Dendritic cell treated with granulocyte-macrophage colony-stimulating factor and Interleukin-4, amounts not matched to agents 40 ng/mL and 50 ng/mL, for 4 days (primary cell): ENCODE measurements around the gene ITGA7.

ENCODE experiments used
- H3K27ac Mint-ChIP-seq: one replicate; pipeline ENCODE4 v1.8.0; 2022; ENCODE audit warnings: mild to moderate bottlenecking, mixed read lengths
- H3K27me3 Mint-ChIP-seq: one replicate; pipeline ENCODE4 v1.8.0; 2022; ENCODE audit warnings: mild to moderate bottlenecking, mixed read lengths
- H3K36me3 Mint-ChIP-seq: one replicate; pipeline ENCODE4 v1.8.0; 2022; ENCODE audit warnings: low read depth, mixed read lengths
- H3K4me1 Mint-ChIP-seq: one replicate; pipeline ENCODE4 v1.8.0; 2022; ENCODE audit warnings: low read depth, mixed read lengths
- H3K4me3 Mint-ChIP-seq: one replicate; pipeline ENCODE4 v1.8.0; 2022; ENCODE audit warnings: mild to moderate bottlenecking, moderate library complexity, mixed read lengths
- H3K9me3 Mint-ChIP-seq: one replicate; pipeline ENCODE4 v1.8.0; 2022; ENCODE audit warnings: mixed read lengths
- intact Hi-C: fragments of 100-400 bp; cut with micrococcal nuclease; formaldehyde crosslinking; loops from one replicate; pipeline ENCODE4 v1.15.0; 2022

The ITGA7 gene

DNA sequence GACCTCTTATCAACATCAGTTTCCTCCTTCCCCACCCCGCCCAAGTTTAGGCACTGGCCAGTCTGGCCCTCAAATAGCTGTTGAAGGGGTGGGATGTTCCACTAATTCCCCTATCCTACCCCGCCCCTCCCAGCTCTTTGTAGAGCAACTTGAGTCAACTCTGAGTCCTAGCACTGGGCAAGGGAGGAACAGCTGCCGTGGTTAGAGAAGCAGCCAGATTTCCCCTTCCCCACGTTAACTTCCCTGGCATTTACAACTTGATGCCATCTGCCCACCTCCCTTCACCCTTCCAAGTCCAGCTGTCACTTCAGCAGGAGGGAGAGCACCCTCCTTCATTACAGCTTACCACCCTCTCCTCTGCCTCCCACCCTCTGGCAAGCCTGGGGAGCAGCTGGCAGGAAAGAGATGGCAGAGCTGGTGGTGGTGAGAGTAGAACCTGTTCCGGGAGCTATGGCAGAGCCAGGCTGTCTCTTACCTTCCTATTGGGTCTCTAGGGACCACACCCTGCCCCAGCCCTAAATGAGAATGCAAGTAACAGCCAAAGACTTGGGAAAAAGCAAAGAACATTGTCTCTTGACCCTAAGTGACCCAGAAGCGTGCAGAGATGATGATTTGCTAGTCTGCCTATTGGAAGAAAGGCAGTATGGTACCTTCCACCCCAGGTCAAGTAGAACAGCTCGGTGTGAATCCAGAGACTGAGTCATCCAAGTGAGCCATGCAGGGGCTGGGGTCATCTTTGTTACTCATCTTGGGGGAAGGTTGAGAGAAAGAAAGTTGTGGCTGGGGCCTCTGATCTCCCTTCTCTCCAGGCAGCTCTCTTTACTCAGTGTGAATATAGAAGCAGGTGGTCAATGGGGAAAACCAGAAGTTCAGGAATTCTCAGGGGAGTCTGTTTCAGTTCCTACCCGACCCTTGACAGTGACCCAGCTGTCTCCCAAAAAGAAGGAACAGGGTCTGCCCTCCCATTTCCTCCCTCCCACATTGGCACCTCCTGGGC is 9.6 kb upstream of the ITGA7 start:
- Mint-ChIP-seq H3K27me3 (peaks cover 10% of the 10 kb centered on the region), H3K27ac (peak overlapping the region; percentile 87), H3K9me3 (no peaks in the 10 kb centered on the region), H3K36me3 (peaks cover 32% of the 10 kb centered on the region), H3K4me3 (peak overlapping the region; percentile 87), H3K4me1 (peaks cover 49% of the 10 kb centered on the region)
- intact Hi-C loops = no loop called here

DNA sequence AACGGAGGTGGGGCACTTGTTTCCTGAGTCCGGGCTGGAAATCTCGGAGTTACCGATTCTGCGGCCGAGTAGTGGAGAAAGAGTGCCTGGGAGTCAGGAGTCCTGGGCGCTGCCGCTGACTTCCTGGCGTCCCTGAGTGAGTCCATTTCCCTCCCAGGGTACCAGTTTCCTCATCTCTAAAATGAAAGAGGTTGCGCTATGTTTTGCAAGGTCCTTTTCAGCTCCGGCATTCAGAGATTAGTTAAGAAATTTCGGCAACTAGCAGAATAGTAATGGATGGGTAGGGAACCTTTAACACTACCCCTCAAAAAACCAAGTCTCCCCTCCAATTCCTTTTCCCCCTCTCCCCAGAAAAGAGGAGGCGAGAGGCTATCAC is 8.9 kb upstream of the ITGA7 start:
- peaks cover 53% of the 10 kb centered on the region for H3K4me1 Mint-ChIP-seq
- peak overlapping the region; percentile 87 for H3K27ac Mint-ChIP-seq
- intact Hi-C loops = no loop called here
- H3K4me3 Mint-ChIP-seq = peak overlapping the region; percentile 87
- peaks cover 17% of the 10 kb centered on the region for H3K27me3 Mint-ChIP-seq
- peaks cover 32% of the 10 kb centered on the region for H3K36me3 Mint-ChIP-seq
- no peaks in the 10 kb centered on the region for H3K9me3 Mint-ChIP-seq

DNA sequence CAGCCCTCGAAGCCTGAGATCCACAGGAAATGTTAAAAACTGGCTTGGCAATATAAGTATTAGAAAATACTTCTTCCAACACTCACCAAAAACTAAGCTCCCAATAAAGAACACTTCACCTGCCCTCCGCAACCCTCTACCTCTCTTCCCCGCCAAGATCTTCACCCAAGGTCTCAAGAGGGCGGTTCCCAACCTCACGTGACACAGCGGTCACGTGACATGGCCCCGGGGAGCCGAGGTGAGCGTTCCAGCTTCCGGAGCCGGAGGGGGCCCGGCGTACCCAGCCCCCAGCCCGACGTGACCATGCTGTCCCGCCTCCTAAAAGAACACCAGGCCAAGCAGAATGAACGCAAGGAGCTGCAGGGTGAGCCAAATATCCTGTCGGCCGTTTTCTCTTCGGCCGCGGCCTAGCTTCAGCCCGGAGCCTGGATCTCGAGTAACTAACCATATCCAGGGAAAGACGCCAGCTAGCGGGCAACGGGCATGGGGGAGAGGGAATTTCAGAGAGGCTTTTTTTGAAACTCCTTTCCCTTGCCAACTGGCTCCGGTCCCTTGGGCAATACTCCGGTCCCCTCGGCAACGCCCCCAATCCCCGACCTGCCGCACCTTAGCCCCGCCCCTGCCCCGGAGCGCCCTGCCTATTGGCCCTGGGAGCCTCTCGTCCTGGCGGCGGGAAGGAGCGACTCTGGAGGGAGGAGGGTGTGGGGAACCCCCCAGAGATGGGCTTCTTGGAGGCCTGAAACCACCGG is 8.3 kb upstream of the ITGA7 start, which contains the start of gene BLOC1S1:
Gene BLOC1S1, plus strand, starts transcription at position 214 of the 749 bp plus-strand sequence. Its CDS starts 6 bp downstream, at position 220.
- peaks cover 17% of the 10 kb centered on the region for H3K27me3 Mint-ChIP-seq
- H3K36me3 Mint-ChIP-seq = peaks cover 32% of the 10 kb centered on the region
- intact Hi-C loops = no loop called here
- H3K27ac Mint-ChIP-seq = peak within 1 kb of the TSS; percentile 87
- H3K4me3 Mint-ChIP-seq = peak within 1 kb of the TSS; percentile 87
- H3K4me1 Mint-ChIP-seq = peaks cover 49% of the 10 kb centered on the region
- H3K9me3 Mint-ChIP-seq = no peaks in the 10 kb centered on the region

- Mint-ChIP-seq H3K27me3 (peaks cover 21% of the 10 kb centered on the region), H3K4me3 (peak overlapping the region; percentile 87), H3K27ac (peak overlapping the region; percentile 87), H3K9me3 (no peaks in the 10 kb centered on the region), H3K4me1 (peaks cover 49% of the 10 kb centered on the region), H3K36me3 (peaks cover 28% of the 10 kb centered on the region)
- intact Hi-C loops = no loop called here
Measured at GRCh38 chr12:55715169-55715764, 7.6 kb upstream of the ITGA7 start.

GRCh38 chr12:55713721-55714120 is 6.0 kb upstream of the ITGA7 start:
- Mint-ChIP-seq H3K36me3 (peaks cover 13% of the 10 kb centered on the region), H3K27me3 (peaks cover 35% of the 10 kb centered on the region), H3K27ac (no peak overlapping the region), H3K4me3 (no peak overlapping the region), H3K9me3 (no peaks in the 10 kb centered on the region), H3K4me1 (peaks cover 51% of the 10 kb centered on the region)
- intact Hi-C loops = no loop called here

GRCh38 chr12:55712700-55713415 is 5.2 kb upstream of the ITGA7 start:
- no peak overlapping the region for H3K27ac Mint-ChIP-seq
- intact Hi-C loops = no loop called here
- peaks cover 5% of the 10 kb centered on the region for H3K36me3 Mint-ChIP-seq
- H3K9me3 Mint-ChIP-seq = no peaks in the 10 kb centered on the region
- H3K27me3 Mint-ChIP-seq = peaks cover 43% of the 10 kb centered on the region
- no peak overlapping the region for H3K4me3 Mint-ChIP-seq
- H3K4me1 Mint-ChIP-seq = peaks cover 51% of the 10 kb centered on the region

GRCh38 chr12:55711786-55712553 is 4.3 kb upstream of the ITGA7 start:
- Mint-ChIP-seq H3K27ac (no peak overlapping the region), H3K36me3 (peaks cover 5% of the 10 kb centered on the region), H3K9me3 (no peaks in the 10 kb centered on the region)

GRCh38 chr12:55708695-55709233 is 1.1 kb upstream of the ITGA7 start:
- Mint-ChIP-seq H3K36me3 (no peaks in the 10 kb centered on the region), H3K9me3 (no peaks in the 10 kb centered on the region), H3K27me3 (peaks cover 75% of the 10 kb centered on the region), H3K4me1 (peaks cover 41% of the 10 kb centered on the region), H3K4me3 (peak overlapping the region; percentile 28), H3K27ac (no peak overlapping the region)
- intact Hi-C loops = no loop called here

More at GRCh38 chr12:55711786-55712553, 4.3 kb upstream of the ITGA7 start:
- peaks cover 50% of the 10 kb centered on the region for H3K27me3 Mint-ChIP-seq
- H3K4me1 Mint-ChIP-seq = peaks cover 51% of the 10 kb centered on the region
- intact Hi-C loops = no loop called here
- H3K4me3 Mint-ChIP-seq = no peak overlapping the region

GRCh38 chr12:55707219-55707671 is 459 bp downstream of the ITGA7 start:
- Mint-ChIP-seq H3K36me3 (no peaks in the 10 kb centered on the region), H3K4me1 (peaks cover 41% of the 10 kb centered on the region), H3K4me3 (peak overlapping the region; percentile 10), H3K27me3 (peaks cover 73% of the 10 kb centered on the region), H3K9me3 (no peaks in the 10 kb centered on the region), H3K27ac (no peak overlapping the region)
- intact Hi-C loops = no loop called here

DNA sequence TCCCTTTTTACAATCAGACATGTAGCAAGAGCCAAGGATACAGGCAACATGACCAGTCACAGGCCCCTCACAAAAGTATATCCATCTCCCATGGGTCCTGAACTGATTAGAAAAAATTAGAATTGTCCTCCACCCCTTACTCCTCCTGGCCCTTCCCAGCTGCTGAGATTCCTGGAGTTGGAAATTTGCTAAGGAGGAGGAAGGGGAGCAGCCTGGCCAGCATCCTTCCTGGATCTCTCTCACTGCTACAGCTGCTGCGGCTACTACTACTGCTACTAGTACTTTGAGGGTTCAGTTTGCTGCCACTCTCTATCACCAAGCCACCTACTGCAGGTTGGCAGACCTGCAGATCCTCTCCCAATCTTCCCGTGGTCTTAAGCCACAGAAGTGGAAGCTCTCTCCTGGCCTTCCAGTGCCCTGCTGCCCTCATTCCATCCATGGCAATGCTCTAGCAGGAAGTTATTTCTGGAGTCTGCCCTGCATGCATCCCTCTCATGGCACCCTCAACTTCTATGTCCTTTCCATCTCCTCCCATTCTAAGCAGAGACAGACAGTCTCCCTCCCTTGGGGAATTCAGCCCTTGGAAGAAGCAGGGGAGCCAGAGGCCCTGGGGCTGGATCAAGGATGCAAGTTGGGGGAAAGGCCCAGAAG is 1.0 kb downstream of the ITGA7 start:
- H3K4me1 Mint-ChIP-seq = peaks cover 38% of the 10 kb centered on the region
- no peak overlapping the region for H3K27ac Mint-ChIP-seq
- H3K27me3 Mint-ChIP-seq = peaks cover 69% of the 10 kb centered on the region

DNA sequence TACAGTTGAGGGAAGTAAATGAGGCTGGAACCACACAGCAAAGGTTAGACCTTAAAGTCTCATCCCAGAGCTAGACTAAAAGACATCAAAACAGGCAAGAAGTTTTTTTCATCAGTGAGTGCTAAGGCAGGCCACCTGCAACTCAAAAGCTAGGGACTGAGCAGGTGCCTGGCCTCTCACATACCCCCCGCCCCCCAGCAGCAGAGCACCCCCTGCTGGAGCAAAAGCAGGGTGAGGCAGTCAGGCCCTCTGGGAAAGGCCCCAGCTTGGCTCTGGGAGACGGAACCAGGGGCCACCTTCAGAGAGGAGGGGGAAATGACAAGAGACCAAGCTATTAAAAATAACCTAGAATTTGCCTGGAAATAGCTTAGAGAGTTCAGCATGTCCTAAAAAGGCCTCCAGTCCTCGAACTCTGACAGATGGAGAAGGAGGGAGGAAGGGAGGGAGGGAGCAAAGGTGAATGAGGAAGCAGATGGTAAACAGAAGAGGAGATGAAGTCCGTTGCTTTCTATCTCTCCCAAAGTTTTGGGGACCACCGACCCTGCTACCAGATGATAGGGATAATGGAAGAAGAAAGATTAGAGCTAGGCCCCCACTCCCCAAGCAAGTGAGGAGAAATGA is 1.8 kb downstream of the ITGA7 start:
- no peaks in the 10 kb centered on the region for H3K36me3 Mint-ChIP-seq
- H3K27ac Mint-ChIP-seq = no peak overlapping the region
- intact Hi-C loops = no loop called here
- no peak overlapping the region for H3K4me3 Mint-ChIP-seq
- no peaks in the 10 kb centered on the region for H3K9me3 Mint-ChIP-seq
- H3K4me1 Mint-ChIP-seq = peaks cover 36% of the 10 kb centered on the region
- peaks cover 71% of the 10 kb centered on the region for H3K27me3 Mint-ChIP-seq

More for the DNA sequence above, 1.0 kb downstream of the ITGA7 start:
- Mint-ChIP-seq H3K36me3 (no peaks in the 10 kb centered on the region), H3K9me3 (no peaks in the 10 kb centered on the region), H3K4me3 (no peak overlapping the region)
- intact Hi-C loops = no loop called here
